ENCODE measurements around the gene CNOT6L. TPM values are rescaled to one million over a fixed set of nuclear protein-coding genes. Genes with fewer than 3 reads are reported as not detected.

The CNOT6L gene
- total RNA-seq, 1 experiment from 2014 or later, result 29.4 TPM

- no peak overlapping the region for H3K9ac ChIP-seq (ENCODE audit: low read length)
- H3K27ac ChIP-seq (ENCODE audit: low read depth, low read length), result no peak overlapping the region
- no peaks in the 10 kb centered on the region for H3K79me2 ChIP-seq (ENCODE audit: insufficient read depth, low read length)
- no peaks in the 10 kb centered on the region for H3K4me1 ChIP-seq (ENCODE audit: control insufficient read depth in 1 of 2, insufficient read depth in 2 of 2, low read length in 2 of 2)
- DNase-seq (ENCODE audit: low read depth, low spot score) (no peak), ATAC-seq (no peak)
- H2AFZ ChIP-seq (ENCODE audit: low read depth, low read length, poor library complexity, severe bottlenecking), result no peak overlapping the region
- ChIA-PET RAD21 (ENCODE audit: low non-redundant PET in 1 of 2, low total read pairs in 2 of 2, uncharacterized antibody in 2 of 2, unreplicated experiment in 2 of 2) (no interaction called here), CTCF (interaction anchor here (1.2 kb wide), 1 partner anchor 16 kb away, joined by 3 read pairs; the partner anchor contains the start of gene MRPL1), POLR2A (no interaction called here)
- no peaks in the 10 kb centered on the region for H3K9me2 ChIP-seq (ENCODE audit: insufficient read depth)
- TF ChIP-seq, protein P1, sequence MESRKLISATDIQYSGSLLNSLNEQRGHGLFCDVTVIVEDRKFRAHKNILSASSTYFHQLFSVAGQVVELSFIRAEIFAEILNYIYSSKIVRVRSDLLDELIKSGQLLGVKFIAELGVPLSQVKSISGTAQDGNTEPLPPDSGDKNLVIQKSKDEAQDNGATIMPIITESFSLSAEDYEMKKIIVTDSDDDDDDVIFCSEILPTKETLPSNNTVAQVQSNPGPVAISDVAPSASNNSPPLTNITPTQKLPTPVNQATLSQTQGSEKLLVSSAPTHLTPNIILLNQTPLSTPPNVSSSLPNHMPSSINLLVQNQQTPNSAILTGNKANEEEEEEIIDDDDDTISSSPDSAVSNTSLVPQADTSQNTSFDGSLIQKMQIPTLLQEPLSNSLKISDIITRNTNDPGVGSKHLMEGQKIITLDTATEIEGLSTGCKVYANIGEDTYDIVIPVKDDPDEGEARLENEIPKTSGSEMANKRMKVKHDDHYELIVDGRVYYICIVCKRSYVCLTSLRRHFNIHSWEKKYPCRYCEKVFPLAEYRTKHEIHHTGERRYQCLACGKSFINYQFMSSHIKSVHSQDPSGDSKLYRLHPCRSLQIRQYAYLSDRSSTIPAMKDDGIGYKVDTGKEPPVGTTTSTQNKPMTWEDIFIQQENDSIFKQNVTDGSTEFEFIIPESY (IDR thresholded peaks at IDR 0.05; ENCODE audit: extremely low read depth, insufficient replicate concordance, low read length), result no peak
- TF ChIP-seq ZNF274 (IDR thresholded peaks at IDR 0.05; ENCODE audit: low read depth, low read length), result no peak
- TF ChIP-seq YY1 (IDR thresholded peaks at IDR 0.05; ENCODE audit: extremely low read depth, insufficient replicate concordance, low read depth, low read length), result no peak
- no peak for TF ChIP-seq TCF7L2 (IDR thresholded peaks at IDR 0.05; ENCODE audit: borderline replicate concordance, extremely low read depth, insufficient read depth, insufficient read length)
- no peak for TF ChIP-seq FOSL1 (IDR thresholded peaks at IDR 0.05; ENCODE audit: low read depth)
- no peak for TF ChIP-seq SIN3A (IDR thresholded peaks at IDR 0.05; ENCODE audit: low read depth)
- TF ChIP-seq, protein P2, sequence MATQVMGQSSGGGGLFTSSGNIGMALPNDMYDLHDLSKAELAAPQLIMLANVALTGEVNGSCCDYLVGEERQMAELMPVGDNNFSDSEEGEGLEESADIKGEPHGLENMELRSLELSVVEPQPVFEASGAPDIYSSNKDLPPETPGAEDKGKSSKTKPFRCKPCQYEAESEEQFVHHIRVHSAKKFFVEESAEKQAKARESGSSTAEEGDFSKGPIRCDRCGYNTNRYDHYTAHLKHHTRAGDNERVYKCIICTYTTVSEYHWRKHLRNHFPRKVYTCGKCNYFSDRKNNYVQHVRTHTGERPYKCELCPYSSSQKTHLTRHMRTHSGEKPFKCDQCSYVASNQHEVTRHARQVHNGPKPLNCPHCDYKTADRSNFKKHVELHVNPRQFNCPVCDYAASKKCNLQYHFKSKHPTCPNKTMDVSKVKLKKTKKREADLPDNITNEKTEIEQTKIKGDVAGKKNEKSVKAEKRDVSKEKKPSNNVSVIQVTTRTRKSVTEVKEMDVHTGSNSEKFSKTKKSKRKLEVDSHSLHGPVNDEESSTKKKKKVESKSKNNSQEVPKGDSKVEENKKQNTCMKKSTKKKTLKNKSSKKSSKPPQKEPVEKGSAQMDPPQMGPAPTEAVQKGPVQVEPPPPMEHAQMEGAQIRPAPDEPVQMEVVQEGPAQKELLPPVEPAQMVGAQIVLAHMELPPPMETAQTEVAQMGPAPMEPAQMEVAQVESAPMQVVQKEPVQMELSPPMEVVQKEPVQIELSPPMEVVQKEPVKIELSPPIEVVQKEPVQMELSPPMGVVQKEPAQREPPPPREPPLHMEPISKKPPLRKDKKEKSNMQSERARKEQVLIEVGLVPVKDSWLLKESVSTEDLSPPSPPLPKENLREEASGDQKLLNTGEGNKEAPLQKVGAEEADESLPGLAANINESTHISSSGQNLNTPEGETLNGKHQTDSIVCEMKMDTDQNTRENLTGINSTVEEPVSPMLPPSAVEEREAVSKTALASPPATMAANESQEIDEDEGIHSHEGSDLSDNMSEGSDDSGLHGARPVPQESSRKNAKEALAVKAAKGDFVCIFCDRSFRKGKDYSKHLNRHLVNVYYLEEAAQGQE (IDR thresholded peaks at IDR 0.05; ENCODE audit: low read depth), result no peak
- TF ChIP-seq ZFX (IDR thresholded peaks at IDR 0.05), result no peak
- no peaks in the 10 kb centered on the region for H3K9me3 ChIP-seq (ENCODE audit: control insufficient read depth in 1 of 2, insufficient read depth in 1 of 2, low read depth in 1 of 2, low read length in 2 of 2)
- BruUV-seq (replicated peaks), result no TSS peak
- no peaks in the 10 kb centered on the region; a peak in 1 of 4 replicates for H3K36me3 ChIP-seq (ENCODE audit: control insufficient read depth in 1 of 2, insufficient read depth in 2 of 2, low read length in 2 of 2)
- H4K20me1 ChIP-seq (ENCODE audit: insufficient read depth), result no peaks in the 10 kb centered on the region
- intact Hi-C loops (cut with micrococcal nuclease), result no loop called here
- no peaks in the 10 kb centered on the region for H3K27me3 ChIP-seq (ENCODE audit: insufficient read depth, low read length)
- no peak overlapping the region for H3K4me3 ChIP-seq (replicated peaks in 1 of 2; ENCODE audit: low read depth in 1 of 2, low read length in 2 of 2)
- no peak overlapping the region for H3K4me2 ChIP-seq (ENCODE audit: low read length)
Measured at GRCh38 chr4:77845929-77846328, 26.8 kb upstream of the CNOT6L start.

Data from HCT116 (cell line).